Loucy (cell line): Measurements from ENCODE around the gene ST3GAL6.

Experiments
- H2AFZ ChIP-seq: fragments of 200-600 bp; sonication (generic); 2 replicates; pipeline ENCODE4 v1.6.0; 2016; ENCODE audit warnings: antibody characterized with exemption, mild to moderate bottlenecking, low read length, moderate library complexity
- H3F3A ChIP-seq: fragments of 200-600 bp; 2 replicates; pipeline ENCODE4 v1.6.0; 2016; ENCODE audit warnings: antibody characterized with exemption, low read depth, mild to moderate bottlenecking
- H3K27me3 ChIP-seq: fragments of 200-600 bp; sonication (generic); 2 replicates; pipeline ENCODE4 v1.6.1; 2014; ENCODE audit warnings: low read length, mild to moderate bottlenecking; ENCODE audit not compliant: insufficient read depth, poor library complexity, severe bottlenecking
- H3K36me3 ChIP-seq: fragments of 200-600 bp; sonication (generic); 2 replicates; pipeline ENCODE4 v1.6.1; 2016; ENCODE audit warnings: low read length; ENCODE audit not compliant: insufficient read depth
- H3K4me1 ChIP-seq: fragments of 200-600 bp; sonication (generic); 2 replicates; pipeline ENCODE4 v1.5.1; 2014; ENCODE audit warnings: low read length, mild to moderate bottlenecking; ENCODE audit not compliant: insufficient read depth, poor library complexity, severe bottlenecking
- H3K4me2 ChIP-seq: fragments of 200-600 bp; sonication (generic); 2 replicates; pipeline ENCODE4 v1.6.0; 2014; ENCODE audit warnings: antibody characterized with exemption, low read length, low read depth, mild to moderate bottlenecking; ENCODE audit not compliant: poor library complexity, severe bottlenecking
- H3K4me3 ChIP-seq: fragments of 200-600 bp; sonication (generic); 2 replicates; pipeline ENCODE4 v1.5.1; 2014; ENCODE audit warnings: low read length, mild to moderate bottlenecking, mixed read lengths; ENCODE audit not compliant: poor library complexity, severe bottlenecking
- H3K79me2 ChIP-seq: fragments of 200-600 bp; sonication (generic); 2 replicates; pipeline ENCODE4 v1.6.1; 2014; ENCODE audit warnings: low read length; ENCODE audit not compliant: insufficient read depth
- H3K9ac ChIP-seq: fragments of 200-600 bp; sonication (generic); 2 replicates; pipeline ENCODE4 v1.6.0; 2014; ENCODE audit warnings: mild to moderate bottlenecking, low read depth, low read length, moderate library complexity; ENCODE audit not compliant: poor library complexity, severe bottlenecking
- H3K9me2 ChIP-seq: fragments of 200-600 bp; sonication (generic); replicated peaks from 2 replicates; pipeline ENCODE4 v1.6.1; 2016; ENCODE audit warnings: low read depth, low read length, mixed read lengths
- H3K9me3 ChIP-seq: fragments of 200-600 bp; sonication (generic); 2 replicates; pipeline ENCODE4 v1.6.1; 2014; ENCODE audit warnings: mild to moderate bottlenecking, antibody characterized with exemption, low read length, low read depth; ENCODE audit not compliant: insufficient read depth
- H4K20me1 ChIP-seq: fragments of 200-600 bp; sonication (generic); 2 replicates; pipeline ENCODE4 v1.6.0; 2014; ENCODE audit warnings: antibody characterized with exemption, low read length, mild to moderate bottlenecking; ENCODE audit not compliant: insufficient read depth, poor library complexity, severe bottlenecking
- CTCF ChIP-seq: fragments of 200-600 bp; sonication (generic); conservative IDR thresholded peaks from 2 replicates; pipeline ENCODE4 v1.5.1; 2014; ENCODE audit warnings: mild to moderate bottlenecking, antibody characterized with exemption, low read length
- EZH2phosphoT487 ChIP-seq: fragments of 200-600 bp; IDR thresholded peaks from 2 replicates; pipeline ENCODE4 v1.6.1; 2018; ENCODE audit warnings: antibody characterized with exemption, mild to moderate bottlenecking, moderate library complexity, borderline replicate concordance

The ST3GAL6 gene

GRCh38 chr3:98764472-98764884, 1.3 kb downstream of the ST3GAL6 start:
- Histone ChIP-seq H3K4me1 (peaks cover 5% of the 10 kb centered on the region), H2AFZ (no peak overlapping the region), H3F3A (no peaks in the 10 kb centered on the region), H3K9me2 (no peaks in the 10 kb centered on the region), H3K9ac (no peak overlapping the region), H3K9me3 (no peaks in the 10 kb centered on the region), H3K27me3 (no peaks in the 10 kb centered on the region), H3K4me3 (no peak overlapping the region), H3K36me3 (no peaks in the 10 kb centered on the region), H3K79me2 (no peaks in the 10 kb centered on the region), H4K20me1 (no peaks in the 10 kb centered on the region), H3K4me2 (no peak overlapping the region)
- TF ChIP-seq EZH2phosphoT487 (no peak), CTCF (no peak)

GRCh38 chr3:98765721-98766120, 2.6 kb downstream of the ST3GAL6 start:
- H3F3A ChIP-seq = no peaks in the 10 kb centered on the region
- H3K9ac ChIP-seq = no peak overlapping the region
- TF ChIP-seq EZH2phosphoT487 = no peak
- TF ChIP-seq CTCF = no peak
- H3K9me3 ChIP-seq = no peaks in the 10 kb centered on the region
- H3K27me3 ChIP-seq = no peaks in the 10 kb centered on the region
- H3K4me2 ChIP-seq = no peak overlapping the region
- no peak overlapping the region for H2AFZ ChIP-seq
- no peaks in the 10 kb centered on the region for H3K79me2 ChIP-seq
- no peak overlapping the region for H3K4me3 ChIP-seq
- no peaks in the 10 kb centered on the region for H4K20me1 ChIP-seq
- H3K9me2 ChIP-seq = no peaks in the 10 kb centered on the region
- no peaks in the 10 kb centered on the region for H3K36me3 ChIP-seq
- H3K4me1 ChIP-seq = peaks cover 5% of the 10 kb centered on the region

GRCh38 chr3:98766924-98767323, 3.8 kb downstream of the ST3GAL6 start:
- H3F3A ChIP-seq = no peaks in the 10 kb centered on the region
- H3K79me2 ChIP-seq = no peaks in the 10 kb centered on the region
- no peaks in the 10 kb centered on the region for H3K27me3 ChIP-seq
- H3K9me3 ChIP-seq = no peaks in the 10 kb centered on the region
- H3K36me3 ChIP-seq = no peaks in the 10 kb centered on the region
- H3K9ac ChIP-seq = no peak overlapping the region
- peaks cover 5% of the 10 kb centered on the region for H3K4me1 ChIP-seq
- no peak overlapping the region for H2AFZ ChIP-seq
- H3K9me2 ChIP-seq = no peaks in the 10 kb centered on the region
- no peak overlapping the region for H3K4me2 ChIP-seq
- TF ChIP-seq EZH2phosphoT487 = no peak
- no peak for TF ChIP-seq CTCF
- H3K4me3 ChIP-seq = no peak overlapping the region
- H4K20me1 ChIP-seq = no peaks in the 10 kb centered on the region
